Hematopoietic multipotent progenitor cell treated with erythropoietin and hydrocortisone succinate and interleukin-3 and kit ligand, for 15 days (in vitro differentiated cells): Measurements from ENCODE around the gene SERGEF.

Experiments
- DNase-seq: peaks from one replicate; pipeline ENCODE4 v3.0.0-alpha.2; 2015; ENCODE audit warnings: low spot score

Gene SERGEF

GRCh38 chr11:17951685-17952388 is 61.0 kb downstream of the SERGEF start:
- no peak for DNase-seq

- DNase-seq = no peak
Observed at GRCh38 chr11:17950644-17951043, 62.2 kb downstream of the SERGEF start.

GRCh38 chr11:17948296-17948695 is 64.6 kb downstream of the SERGEF start:
- no peak for DNase-seq

GRCh38 chr11:17939542-17939941 is 73.3 kb downstream of the SERGEF start:
- no peak for DNase-seq

GRCh38 chr11:17936790-17937189 is 76.1 kb downstream of the SERGEF start:
- DNase-seq = no peak

- no peak for DNase-seq
Observed at GRCh38 chr11:17934194-17934593, 78.7 kb downstream of the SERGEF start.

- no peak for DNase-seq
Observed at GRCh38 chr11:17933708-17934107, 79.1 kb downstream of the SERGEF start.

- DNase-seq = no peak
Observed at GRCh38 chr11:17932472-17932871, 80.4 kb downstream of the SERGEF start.

GRCh38 chr11:17931595-17931994 is 81.3 kb downstream of the SERGEF start:
- DNase-seq = no peak

- DNase-seq = no peak
Observed at GRCh38 chr11:17930544-17931125, 82.2 kb downstream of the SERGEF start.

GRCh38 chr11:17929171-17929570 is 83.7 kb downstream of the SERGEF start:
- DNase-seq = no peak

GRCh38 chr11:17927681-17928343 is 85.0 kb downstream of the SERGEF start:
- DNase-seq = no peak

GRCh38 chr11:17927041-17927440 is 85.8 kb downstream of the SERGEF start:
- no peak for DNase-seq

- no peak for DNase-seq
Observed at GRCh38 chr11:17924713-17925112, 88.1 kb downstream of the SERGEF start.

GRCh38 chr11:17923217-17923616 is 89.6 kb downstream of the SERGEF start:
- no peak for DNase-seq

- no peak for DNase-seq
Observed at GRCh38 chr11:17922416-17922788, 90.4 kb downstream of the SERGEF start.

- DNase-seq = no peak
Observed at GRCh38 chr11:17921659-17922415, 91.0 kb downstream of the SERGEF start.

GRCh38 chr11:17918049-17918605 is 94.7 kb downstream of the SERGEF start:
- no peak for DNase-seq

GRCh38 chr11:17917556-17917955 is 95.3 kb downstream of the SERGEF start:
- DNase-seq = no peak

- DNase-seq = no peak
Observed at GRCh38 chr11:17915500-17916143, 97.2 kb downstream of the SERGEF start.

- DNase-seq = no peak
Observed at GRCh38 chr11:17914957-17915356, 97.9 kb downstream of the SERGEF start.

GRCh38 chr11:17907046-17907445 is 105.8 kb downstream of the SERGEF start:
- DNase-seq = no peak
